Chondrocyte (in vitro differentiated cells): ENCODE measurements around the gene CSTPP1. TPM values are rescaled to one million over a fixed set of nuclear protein-coding genes. Genes with fewer than 3 reads are reported as not detected.

Experiments
- DNase-seq: peaks from one replicate; pipeline ENCODE4 v3.0.0; 2021; ENCODE audit warnings: mixed read lengths, low spot score
- H3K27ac Mint-ChIP-seq: one replicate; pipeline ENCODE4 v1.8.0; 2021; ENCODE audit warnings: mild to moderate bottlenecking, moderate library complexity, mixed read lengths; ENCODE audit not compliant: unreplicated experiment
- H3K27me3 Mint-ChIP-seq: 2 replicates; pipeline ENCODE4 v1.8.0; 2021; ENCODE audit warnings: low read depth, mixed read lengths
- H3K36me3 Mint-ChIP-seq: 2 replicates; pipeline ENCODE4 v1.8.0; 2021; ENCODE audit warnings: low read depth, mixed read lengths
- H3K4me1 Mint-ChIP-seq: 2 replicates; pipeline ENCODE4 v1.8.0; 2021; ENCODE audit warnings: low read depth, mild to moderate bottlenecking, mixed read lengths
- H3K4me3 Mint-ChIP-seq: one replicate; pipeline ENCODE4 v1.8.0; 2021; ENCODE audit warnings: mild to moderate bottlenecking, moderate library complexity, mixed read lengths; ENCODE audit not compliant: unreplicated experiment
- H3K9me3 Mint-ChIP-seq: 2 replicates; pipeline ENCODE4 v1.8.0; 2021; ENCODE audit warnings: low read depth, mixed read lengths
- CTCF ChIP-seq: fragments of 200-600 bp; sonication (generic); IDR thresholded peaks from 2 replicates; pipeline ENCODE4 v1.5.0; 2021; ENCODE audit warnings: antibody characterized with exemption, mild to moderate bottlenecking, moderate library complexity
- total RNA-seq: library from RNA; stranded (reverse); gene quantifications from 3 replicates; pipeline ENCODE4 v1.2.1, GENCODE V29; 2021

CSTPP1 gene
- total RNA-seq, 1 donor from 2014 or later = 19.6 TPM

GRCh38 chr11:46949297-46949696, 12.7 kb downstream of the CSTPP1 start:
- Mint-ChIP-seq H3K27me3 (no peaks in the 10 kb centered on the region), H3K4me1 (peaks cover 25% of the 10 kb centered on the region), H3K27ac (no peak overlapping the region), H3K4me3 (no peak overlapping the region), H3K36me3 (no peaks in the 10 kb centered on the region), H3K9me3 (no peaks in the 10 kb centered on the region)
- DNase-seq = no peak
- TF ChIP-seq CTCF = no peak

GRCh38 chr11:46951864-46952263, 15.3 kb downstream of the CSTPP1 start:
- Mint-ChIP-seq H3K4me3 (no peak overlapping the region), H3K9me3 (no peaks in the 10 kb centered on the region), H3K27ac (no peak overlapping the region), H3K36me3 (no peaks in the 10 kb centered on the region), H3K27me3 (no peaks in the 10 kb centered on the region), H3K4me1 (peaks cover 21% of the 10 kb centered on the region)
- no peak for DNase-seq
- no peak for TF ChIP-seq CTCF

GRCh38 chr11:46952553-46952952, 16.0 kb downstream of the CSTPP1 start:
- H3K4me1 Mint-ChIP-seq = peaks cover 15% of the 10 kb centered on the region
- no peak overlapping the region for H3K27ac Mint-ChIP-seq
- TF ChIP-seq CTCF = no peak
- no peak for DNase-seq
- H3K36me3 Mint-ChIP-seq = no peaks in the 10 kb centered on the region
- H3K27me3 Mint-ChIP-seq = no peaks in the 10 kb centered on the region
- no peak overlapping the region for H3K4me3 Mint-ChIP-seq
- no peaks in the 10 kb centered on the region for H3K9me3 Mint-ChIP-seq

- H3K27me3 Mint-ChIP-seq = no peaks in the 10 kb centered on the region
- no peak overlapping the region for H3K27ac Mint-ChIP-seq
- no peaks in the 10 kb centered on the region for H3K9me3 Mint-ChIP-seq
- H3K36me3 Mint-ChIP-seq = no peaks in the 10 kb centered on the region
- no peak overlapping the region for H3K4me3 Mint-ChIP-seq
- TF ChIP-seq CTCF = no peak
- DNase-seq = no peak
- peaks cover 9% of the 10 kb centered on the region for H3K4me1 Mint-ChIP-seq
Observed at GRCh38 chr11:46953093-46953492, 16.5 kb downstream of the CSTPP1 start.

GRCh38 chr11:46958777-46959176, 22.2 kb downstream of the CSTPP1 start:
- Mint-ChIP-seq H3K36me3 (peaks cover 8% of the 10 kb centered on the region), H3K9me3 (peaks cover 14% of the 10 kb centered on the region), H3K27ac (no peak overlapping the region), H3K4me3 (no peak overlapping the region), H3K27me3 (no peaks in the 10 kb centered on the region), H3K4me1 (no peaks in the 10 kb centered on the region)
- DNase-seq = no peak
- no peak for TF ChIP-seq CTCF
